ENCODE measurements around the gene CBLN1. TPM values are rescaled to one million over a fixed set of nuclear protein-coding genes. Genes with fewer than 3 reads are reported as not detected.
A peak's percentile ranks its signal among the peaks of the same experiment; 100 is the strongest.

The CBLN1 gene
- total RNA-seq, 6 donors from 2014 or later = 0.10 to 0.49 TPM; not detected in 4

DNA sequence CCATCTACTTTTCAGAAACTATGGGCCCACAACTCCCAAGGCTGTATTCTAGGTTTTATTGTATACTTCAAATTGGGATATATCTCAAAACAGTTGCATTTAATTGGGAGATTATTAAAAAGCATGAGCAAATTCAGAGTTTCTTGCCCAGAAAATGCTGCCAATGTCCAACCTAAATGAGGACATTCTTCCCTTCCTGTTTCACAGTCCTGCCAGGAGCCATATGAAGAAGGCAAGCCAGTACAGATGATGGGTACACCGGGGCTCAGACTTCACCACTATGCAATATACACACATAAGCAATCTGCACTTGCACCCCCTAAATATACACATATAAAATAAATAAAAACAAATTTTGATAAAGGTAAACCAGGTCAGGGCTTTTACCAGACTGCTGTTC, 34.0 kb upstream of the CBLN1 start:
- no peak for DNase-seq
- TF ChIP-seq, protein P1, sequence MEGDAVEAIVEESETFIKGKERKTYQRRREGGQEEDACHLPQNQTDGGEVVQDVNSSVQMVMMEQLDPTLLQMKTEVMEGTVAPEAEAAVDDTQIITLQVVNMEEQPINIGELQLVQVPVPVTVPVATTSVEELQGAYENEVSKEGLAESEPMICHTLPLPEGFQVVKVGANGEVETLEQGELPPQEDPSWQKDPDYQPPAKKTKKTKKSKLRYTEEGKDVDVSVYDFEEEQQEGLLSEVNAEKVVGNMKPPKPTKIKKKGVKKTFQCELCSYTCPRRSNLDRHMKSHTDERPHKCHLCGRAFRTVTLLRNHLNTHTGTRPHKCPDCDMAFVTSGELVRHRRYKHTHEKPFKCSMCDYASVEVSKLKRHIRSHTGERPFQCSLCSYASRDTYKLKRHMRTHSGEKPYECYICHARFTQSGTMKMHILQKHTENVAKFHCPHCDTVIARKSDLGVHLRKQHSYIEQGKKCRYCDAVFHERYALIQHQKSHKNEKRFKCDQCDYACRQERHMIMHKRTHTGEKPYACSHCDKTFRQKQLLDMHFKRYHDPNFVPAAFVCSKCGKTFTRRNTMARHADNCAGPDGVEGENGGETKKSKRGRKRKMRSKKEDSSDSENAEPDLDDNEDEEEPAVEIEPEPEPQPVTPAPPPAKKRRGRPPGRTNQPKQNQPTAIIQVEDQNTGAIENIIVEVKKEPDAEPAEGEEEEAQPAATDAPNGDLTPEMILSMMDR (IDR thresholded peaks at IDR 0.05) = no peak
- WGBS, 2 donors = 92 to 94% methylated on average over 1 of the region's 1 CpG
- Histone ChIP-seq H3K4me3 (no peak overlapping the region), H3K27ac (no peak overlapping the region), H3K9me3 (no peaks in the 10 kb centered on the region), H3K4me1 (no peaks in the 10 kb centered on the region), H3K36me3 (no peaks in the 10 kb centered on the region), H3K27me3 (no peaks in the 10 kb centered on the region)
- no peak for ATAC-seq (ENCODE audit: low FRiP score in 2 of 2)

DNA sequence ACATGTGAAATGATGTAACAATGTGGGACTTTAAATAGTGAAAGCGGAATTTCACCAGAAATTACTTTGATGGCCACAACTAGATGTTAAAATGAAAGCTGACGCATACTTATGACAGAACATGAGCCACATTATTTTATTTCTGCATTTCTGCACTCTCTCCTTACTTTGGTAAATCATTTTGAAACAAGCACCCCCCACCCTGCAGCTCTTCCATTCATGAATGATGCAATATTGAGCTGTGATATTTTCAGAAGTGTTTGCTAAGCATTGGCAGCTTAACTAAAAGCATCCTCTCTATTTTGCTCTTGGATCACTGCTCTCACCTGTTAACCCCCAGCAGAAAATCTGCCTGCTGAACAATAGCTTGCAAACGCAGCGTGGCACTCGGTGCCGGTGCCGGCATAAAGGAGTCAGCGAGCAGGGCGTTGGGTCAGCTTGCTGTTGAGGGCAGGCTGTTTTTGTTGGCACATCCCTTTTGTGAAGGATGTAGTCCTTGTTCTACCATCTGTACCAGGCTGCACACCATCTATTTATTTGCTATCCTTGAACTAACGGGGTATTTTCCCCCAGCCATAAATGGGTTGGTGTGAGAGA, 30.8 kb upstream of the CBLN1 start:
- Histone ChIP-seq H3K36me3 (no peaks in the 10 kb centered on the region), H3K4me1 (no peaks in the 10 kb centered on the region), H3K27me3 (no peaks in the 10 kb centered on the region), H3K4me3 (no peak overlapping the region), H3K9me3 (no peaks in the 10 kb centered on the region), H3K27ac (no peak overlapping the region)
- peak in 1 of 2 donors; percentile 33 for DNase-seq
- no peak for ATAC-seq (ENCODE audit: low FRiP score in 2 of 2)
- no peak for TF ChIP-seq POLR2AphosphoS5 (IDR thresholded peaks at IDR 0.05)
- TF ChIP-seq EP300 (IDR thresholded peaks at IDR 0.05) = no peak
- TF ChIP-seq, protein P1 (IDR thresholded peaks at IDR 0.05) = no peak
- WGBS, 2 donors = 41 to 49% methylated on average over 9 to 10 of the region's 10 CpGs

DNA sequence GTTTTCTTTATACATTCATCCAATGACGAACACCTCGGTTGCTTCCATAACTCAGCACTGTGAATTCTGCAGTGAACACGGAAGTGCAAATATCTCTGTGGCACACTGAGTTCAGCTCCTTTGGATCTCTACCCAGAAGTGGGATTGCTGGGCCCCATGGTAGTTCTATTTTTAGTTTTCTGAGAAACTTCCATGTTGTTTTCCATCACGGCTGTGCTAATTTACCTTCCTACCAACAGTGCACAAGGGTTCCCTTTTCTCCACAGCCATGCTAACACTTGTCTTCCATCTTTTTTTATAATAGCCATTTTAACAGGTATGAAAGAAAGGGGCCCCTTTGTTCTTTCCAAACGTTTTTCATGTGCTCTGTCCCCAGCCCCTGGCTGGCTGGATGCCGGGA, 30.2 kb upstream of the CBLN1 start:
- H3K4me1 ChIP-seq = no peaks in the 10 kb centered on the region
- no peaks in the 10 kb centered on the region for H3K9me3 ChIP-seq
- WGBS, 2 donors = 73 to 74% methylated on average over 6 of the region's 6 CpGs
- TF ChIP-seq, protein P1 (IDR thresholded peaks at IDR 0.05) = no peak
- no peak for TF ChIP-seq POLR2AphosphoS5 (IDR thresholded peaks at IDR 0.05)
- TF ChIP-seq EP300 (IDR thresholded peaks at IDR 0.05) = no peak
- TF ChIP-seq POLR2A (IDR thresholded peaks at IDR 0.05) = no peak
- no peaks in the 10 kb centered on the region for H3K27me3 ChIP-seq
- no peaks in the 10 kb centered on the region for H3K36me3 ChIP-seq
- DNase-seq (no peak), ATAC-seq (ENCODE audit: low FRiP score in 2 of 2) (no peak)
- no peak overlapping the region for H3K4me3 ChIP-seq
- no peak overlapping the region for H3K27ac ChIP-seq

DNA sequence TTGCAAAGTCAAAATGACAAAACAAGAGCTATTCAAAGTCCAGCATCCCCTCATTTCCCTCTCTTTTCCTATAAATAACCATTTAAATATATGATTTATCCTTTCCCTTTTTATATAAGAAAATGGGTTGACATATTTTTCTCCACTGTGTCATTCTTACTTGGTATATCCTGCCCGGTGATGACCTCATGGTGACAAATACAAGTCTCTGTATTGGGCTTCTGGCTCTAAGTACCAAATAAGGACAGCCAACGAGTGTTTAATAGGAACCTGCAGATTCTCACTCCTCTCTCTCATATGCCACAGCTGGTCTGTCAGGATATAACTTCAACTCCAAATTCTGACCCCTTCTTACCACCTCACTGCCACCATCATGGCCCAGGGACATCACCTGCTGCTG, 25.5 kb upstream of the CBLN1 start:
- no peaks in the 10 kb centered on the region for H3K9me3 ChIP-seq
- 75 to 80% methylated on average over 2 of the region's 2 CpGs for WGBS, 2 donors

DNA sequence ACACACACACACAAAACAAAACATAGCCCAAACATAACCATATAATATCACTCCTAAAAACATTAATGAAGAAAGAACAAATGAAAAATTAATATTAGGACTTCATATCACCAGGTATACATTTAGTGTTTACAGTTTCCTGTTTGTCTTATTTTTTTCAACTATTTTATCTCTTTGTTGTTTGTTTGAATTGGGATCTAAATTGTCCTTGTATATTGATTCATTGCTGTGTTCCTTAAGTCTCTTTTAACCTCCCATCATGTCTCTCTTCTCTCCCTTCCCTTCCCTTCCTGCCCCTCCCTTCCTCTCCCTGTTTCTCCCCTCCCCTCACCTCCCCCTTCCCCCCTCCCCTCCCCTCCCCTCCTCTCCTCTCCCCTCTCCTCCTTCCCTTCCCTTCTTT, 23.8 kb upstream of the CBLN1 start:
- Histone ChIP-seq H3K9me3 (no peaks in the 10 kb centered on the region), H3K27me3 (no peaks in the 10 kb centered on the region), H3K4me1 (no peaks in the 10 kb centered on the region), H3K4me3 (no peak overlapping the region), H3K27ac (no peak overlapping the region), H3K36me3 (no peaks in the 10 kb centered on the region)
- TF ChIP-seq, protein P1 (IDR thresholded peaks at IDR 0.05) = no peak
- TF ChIP-seq EP300 (IDR thresholded peaks at IDR 0.05) (no peak), POLR2AphosphoS5 (IDR thresholded peaks at IDR 0.05) (no peak)
- ATAC-seq (ENCODE audit: low FRiP score in 2 of 2) = no peak
- DNase-seq = no peak

More for the DNA sequence above, 25.5 kb upstream of the CBLN1 start:
- no peaks in the 10 kb centered on the region for H3K36me3 ChIP-seq
- no peak for DNase-seq
- H3K4me3 ChIP-seq = no peak overlapping the region
- H3K27me3 ChIP-seq = no peaks in the 10 kb centered on the region
- no peaks in the 10 kb centered on the region for H3K4me1 ChIP-seq
- no peak overlapping the region for H3K27ac ChIP-seq
- TF ChIP-seq POLR2A (IDR thresholded peaks at IDR 0.05) = no peak
- no peak for TF ChIP-seq EP300 (IDR thresholded peaks at IDR 0.05)
- no peak for TF ChIP-seq POLR2AphosphoS5 (IDR thresholded peaks at IDR 0.05)
- TF ChIP-seq, protein P1 (IDR thresholded peaks at IDR 0.05) = no peak
- ATAC-seq (ENCODE audit: low FRiP score in 2 of 2) = no peak
